Measurements from ENCODE around the gene CWC27.

The CWC27 gene

GRCh38 chr5:64963278-64963677 is 194.5 kb downstream of the CWC27 start:
- Histone ChIP-seq H3K9me2 (ENCODE audit: low read depth, low read length) (no peaks in the 10 kb centered on the region), H3K4me3 (ENCODE audit: low read depth, low read length, poor library complexity, severe bottlenecking) (no peak overlapping the region), H3K36me3 (ENCODE audit: insufficient read depth, low read length) (no peaks in the 10 kb centered on the region), H3K27me3 (ENCODE audit: insufficient read depth, low read length) (no peaks in the 10 kb centered on the region), H3K9me3 (ENCODE audit: low read length) (peaks cover 6% of the 10 kb centered on the region), H4K20me1 (ENCODE audit: insufficient read depth, low read length) (no peaks in the 10 kb centered on the region), H3K4me1 (ENCODE audit: insufficient read depth, low read length, severe bottlenecking) (no peaks in the 10 kb centered on the region), H3F3A (ENCODE audit: insufficient read depth, low read length) (no peaks in the 10 kb centered on the region), H2AFZ (ENCODE audit: low read length) (no peak overlapping the region), H3K9ac (ENCODE audit: low read length) (no peak overlapping the region), H3K4me2 (ENCODE audit: low read length) (no peak overlapping the region), H3K79me2 (ENCODE audit: insufficient read depth, low read length) (no peaks in the 10 kb centered on the region), H3K27ac (ENCODE audit: low read depth, low read length, poor library complexity, severe bottlenecking) (no peak overlapping the region)
- TF ChIP-seq EZH2 (IDR thresholded peaks at IDR 0.05; ENCODE audit: borderline replicate concordance, low read length) (no peak), CTCF (IDR thresholded peaks at IDR 0.05; ENCODE audit: low read length) (no peak)

- no peak for TF ChIP-seq EZH2 (IDR thresholded peaks at IDR 0.05; ENCODE audit: borderline replicate concordance, low read length)
- TF ChIP-seq CTCF (IDR thresholded peaks at IDR 0.05; ENCODE audit: low read length) = no peak
- Histone ChIP-seq H3K27me3 (ENCODE audit: insufficient read depth, low read length) (no peaks in the 10 kb centered on the region), H3K4me1 (ENCODE audit: insufficient read depth, low read length, severe bottlenecking) (no peaks in the 10 kb centered on the region), H3K4me3 (ENCODE audit: low read depth, low read length, poor library complexity, severe bottlenecking) (no peak overlapping the region), H3F3A (ENCODE audit: insufficient read depth, low read length) (no peaks in the 10 kb centered on the region), H3K4me2 (ENCODE audit: low read length) (no peak overlapping the region), H4K20me1 (ENCODE audit: insufficient read depth, low read length) (no peaks in the 10 kb centered on the region), H3K79me2 (ENCODE audit: insufficient read depth, low read length) (no peaks in the 10 kb centered on the region), H3K9me3 (ENCODE audit: low read length) (peaks cover 2% of the 10 kb centered on the region; the same call in 1 of the 2 replicates), H3K27ac (ENCODE audit: low read depth, low read length, poor library complexity, severe bottlenecking) (no peak overlapping the region), H3K9ac (ENCODE audit: low read length) (no peak overlapping the region), H3K9me2 (ENCODE audit: low read depth, low read length) (no peaks in the 10 kb centered on the region), H3K36me3 (ENCODE audit: insufficient read depth, low read length) (peaks cover 6% of the 10 kb centered on the region; the same call in 1 of the 2 replicates), H2AFZ (ENCODE audit: low read length) (no peak overlapping the region)
These were observed 199.9 kb downstream of the CWC27 start for GRCh38 chr5:64968591-64969110.

GRCh38 chr5:64969578-64969977 is 200.8 kb downstream of the CWC27 start:
- no peaks in the 10 kb centered on the region for H3K9me2 ChIP-seq (ENCODE audit: low read depth, low read length)
- H2AFZ ChIP-seq (ENCODE audit: low read length) = no peak overlapping the region
- no peaks in the 10 kb centered on the region for H4K20me1 ChIP-seq (ENCODE audit: insufficient read depth, low read length)
- H3K4me3 ChIP-seq (ENCODE audit: low read depth, low read length, poor library complexity, severe bottlenecking) = no peak overlapping the region
- H3K9ac ChIP-seq (ENCODE audit: low read length) = no peak overlapping the region
- H3K9me3 ChIP-seq (ENCODE audit: low read length) = no peaks in the 10 kb centered on the region
- H3K79me2 ChIP-seq (ENCODE audit: insufficient read depth, low read length) = no peaks in the 10 kb centered on the region
- H3F3A ChIP-seq (ENCODE audit: insufficient read depth, low read length) = no peaks in the 10 kb centered on the region
- no peak overlapping the region for H3K27ac ChIP-seq (ENCODE audit: low read depth, low read length, poor library complexity, severe bottlenecking)
- H3K36me3 ChIP-seq (ENCODE audit: insufficient read depth, low read length) = peaks cover 6% of the 10 kb centered on the region; the same call in 1 of the 2 replicates
- no peak overlapping the region for H3K4me2 ChIP-seq (ENCODE audit: low read length)
- no peaks in the 10 kb centered on the region for H3K4me1 ChIP-seq (ENCODE audit: insufficient read depth, low read length, severe bottlenecking)
- H3K27me3 ChIP-seq (ENCODE audit: insufficient read depth, low read length) = no peaks in the 10 kb centered on the region
- TF ChIP-seq CTCF (IDR thresholded peaks at IDR 0.05; ENCODE audit: low read length) = no peak
